Epithelial cell of esophagus (primary cell): ENCODE data around the gene BBX.

Experiments used
- DNase-seq: peaks from one replicate; pipeline ENCODE4 v3.0.0; 2010; ENCODE audit warnings: low read depth
- H3K4me3 ChIP-seq: 2 replicates; pipeline ENCODE4 v1.5.1; 2011; ENCODE audit warnings: mild to moderate bottlenecking, low read length, control low read depth
- CTCF ChIP-seq: IDR thresholded peaks from 2 replicates; pipeline ENCODE4 v1.5.1; 2011; ENCODE audit warnings: low read depth, mild to moderate bottlenecking, low read length, control low read depth, inconsistent platforms; ENCODE audit not compliant: insufficient read depth; ENCODE audit errors: missing control alignments

Gene BBX

GRCh38 chr3:107848351-107848915 is 325.7 kb downstream of the BBX start:
- H3K4me3 ChIP-seq = no peak overlapping the region
- no peak for TF ChIP-seq CTCF
- no peak for DNase-seq

- no peak for DNase-seq
- H3K4me3 ChIP-seq = no peak overlapping the region
Observed at GRCh38 chr3:107850681-107851080, 327.9 kb downstream of the BBX start.

GRCh38 chr3:107853821-107854220 is 331.1 kb downstream of the BBX start:
- TF ChIP-seq CTCF = no peak

More at GRCh38 chr3:107850681-107851080, 327.9 kb downstream of the BBX start:
- TF ChIP-seq CTCF = no peak

GRCh38 chr3:107854733-107855132 is 332.0 kb downstream of the BBX start:
- H3K4me3 ChIP-seq = no peak overlapping the region
- TF ChIP-seq CTCF = no peak
- DNase-seq = no peak

More at GRCh38 chr3:107853821-107854220, 331.1 kb downstream of the BBX start:
- no peak overlapping the region for H3K4me3 ChIP-seq
- no peak for DNase-seq

GRCh38 chr3:107855710-107856109 is 332.9 kb downstream of the BBX start:
- peak; percentile 62 for DNase-seq
- peak; percentile 45 for TF ChIP-seq CTCF
- H3K4me3 ChIP-seq = no peak overlapping the region

GRCh38 chr3:107857854-107858253 is 335.1 kb downstream of the BBX start:
- H3K4me3 ChIP-seq = no peak overlapping the region
- no peak for DNase-seq
- TF ChIP-seq CTCF = no peak

GRCh38 chr3:107858876-107859275 is 336.1 kb downstream of the BBX start:
- H3K4me3 ChIP-seq = no peak overlapping the region
- no peak for TF ChIP-seq CTCF
- no peak for DNase-seq
